HCT116 (cell line): ENCODE data around the gene ERGIC1. TPM values are rescaled to one million over a fixed set of nuclear protein-coding genes. Genes with fewer than 3 reads are reported as not detected.

Source experiments
- ATAC-seq: fragments of 200-7000 bp; cut with Tn5 transposase; 2 replicates; pipeline ENCODE4 v1.9.1; 2020; ENCODE audit warnings: mild to moderate bottlenecking, moderate library complexity
- BruUV-seq: library from RNA; stranded (reverse); fragments of 400-500 nt; replicated peaks from 2 replicates; lab custom pipeline; 2021; lab: Mats Ljungman, UMichigan
- CTCF ChIA-PET: fragments of 300-600 bp; sonication (Branson Sonifier 250); formaldehyde crosslinking; loops from one replicate; lab custom pipeline; 2021; ENCODE audit warnings: antibody characterized with exemption; lab: Charles Lee
- POLR2A ChIA-PET: fragments of 300-600, 350-600 bp; sonication (Branson Sonifier 250); formaldehyde crosslinking; loops from one replicate; lab custom pipeline; 2021; ENCODE audit warnings: antibody characterized with exemption; lab: Charles Lee
- RAD21 ChIA-PET, 2 experiments: fragments of 300-600 bp; sonication (Branson Sonifier 250); formaldehyde crosslinking; loops; one replicate each; lab custom pipeline; 2023; ENCODE audit warnings: low total read pairs in 2 of 2; ENCODE audit not compliant: uncharacterized antibody in 2 of 2, unreplicated experiment in 2 of 2, low non-redundant PET in 1 of 2; lab: Charles Lee
- DNase-seq: peaks from one replicate; pipeline ENCODE4 v3.0.0-alpha.2; 2010; ENCODE audit warnings: low read depth, low spot score
- H2AFZ ChIP-seq: fragments of 200-600 bp; shearing (Covaris generic), sonication (generic); 2 replicates; pipeline ENCODE4 v1.6.1; 2017; ENCODE audit warnings: low read depth, mixed run types, mixed read lengths, antibody characterized with exemption, low read length; ENCODE audit not compliant: poor library complexity, severe bottlenecking
- H3K27ac ChIP-seq: 2 replicates; pipeline ENCODE4 v1.5.1; 2012; ENCODE audit warnings: low read depth, low read length
- H3K27me3 ChIP-seq: fragments of 200-600 bp; sonication (generic); 2 replicates; pipeline ENCODE4 v1.6.1; 2016; ENCODE audit warnings: mixed run types, low read length, mixed read lengths; ENCODE audit not compliant: insufficient read depth
- H3K36me3 ChIP-seq, 2 experiments: fragments of 200-500 bp in 1 of 2; fragments of 200-600 bp in 1 of 2; sonication (Bioruptor generic) in 1 of 2; sonication (generic) in 1 of 2; 2 replicates each; pipeline versions ENCODE4 v1.5.1 to v1.6.1; 2014 to 2016; ENCODE audit warnings: low read length in 2 of 2, inconsistent platforms in 1 of 2, mixed read lengths in 1 of 2, mixed run types in 1 of 2; ENCODE audit not compliant: insufficient read depth in 2 of 2, control insufficient read depth in 1 of 2
- H3K4me1 ChIP-seq, 2 experiments: fragments of 200-600 bp in 1 of 2; sonication (generic) in 1 of 2; 2 replicates each; pipeline versions ENCODE4 v1.5.1 to v1.6.1; 2012 to 2017; ENCODE audit warnings: low read length in 2 of 2, inconsistent platforms in 1 of 2, mild to moderate bottlenecking in 1 of 2, mixed read lengths in 1 of 2, mixed run types in 1 of 2, moderate library complexity in 1 of 2; ENCODE audit not compliant: insufficient read depth in 2 of 2, control insufficient read depth in 1 of 2
- H3K4me2 ChIP-seq: fragments of 200-600 bp; sonication (generic); 2 replicates; pipeline ENCODE4 v1.6.1; 2017; ENCODE audit warnings: mixed run types, low read length, mixed read lengths
- H3K4me3 ChIP-seq, 2 experiments: fragments of 200-600 bp in 1 of 2; sonication (generic) in 1 of 2; replicated peaks in 1 of 2; 2 replicates each; pipeline ENCODE4 v1.5.1; 2011 to 2016; ENCODE audit warnings: low read length in 2 of 2, control low read depth in 1 of 2, low read depth in 1 of 2, mild to moderate bottlenecking in 1 of 2, mixed read lengths in 1 of 2, mixed run types in 1 of 2
- H3K79me2 ChIP-seq: fragments of 200-600 bp; sonication (generic); 2 replicates; pipeline ENCODE4 v1.6.1; 2017; ENCODE audit warnings: mild to moderate bottlenecking, mixed run types, low read length, moderate library complexity, mixed read lengths; ENCODE audit not compliant: insufficient read depth
- H3K9ac ChIP-seq: fragments of 200-600 bp; sonication (generic); 2 replicates; pipeline ENCODE4 v1.6.1; 2016; ENCODE audit warnings: low read length, mixed read lengths
- H3K9me2 ChIP-seq: fragments of 200-600 bp; sonication (generic), shearing (Covaris generic); 2 replicates; pipeline ENCODE4 v1.6.1; 2017; ENCODE audit warnings: mixed run types, mild to moderate bottlenecking, moderate library complexity; ENCODE audit not compliant: insufficient read depth
- H3K9me3 ChIP-seq, 2 experiments: fragments of 200-500 bp in 1 of 2; fragments of 200-600 bp in 1 of 2; sonication (Bioruptor generic) in 1 of 2; sonication (generic) in 1 of 2; 2 replicates each; pipeline ENCODE4 v1.6.1; 2014 to 2017; ENCODE audit warnings: low read length in 2 of 2, mixed read lengths in 2 of 2, inconsistent platforms in 1 of 2, low read depth in 1 of 2, mild to moderate bottlenecking in 1 of 2, mixed run types in 1 of 2, moderate library complexity in 1 of 2; ENCODE audit not compliant: control insufficient read depth in 1 of 2, insufficient read depth in 1 of 2
- H4K20me1 ChIP-seq: fragments of 200-600 bp; sonication (generic), shearing (Covaris generic); 2 replicates; pipeline ENCODE4 v1.6.1; 2017; ENCODE audit warnings: mixed run types, mild to moderate bottlenecking, moderate library complexity; ENCODE audit not compliant: insufficient read depth
- ATF3 ChIP-seq: IDR thresholded peaks from 2 replicates; pipeline ENCODE4 v1.6.1; 2012
- ELF1 ChIP-seq: IDR thresholded peaks from 2 replicates; pipeline ENCODE4 v1.6.1; 2012; ENCODE audit warnings: low read depth, borderline replicate concordance
- FOSL1 ChIP-seq: IDR thresholded peaks from 2 replicates; pipeline ENCODE4 v1.6.1; 2012; ENCODE audit warnings: low read depth
- JUND ChIP-seq: IDR thresholded peaks from 2 replicates; pipeline ENCODE4 v1.6.1; 2012
- POLR2A ChIP-seq: IDR thresholded peaks from 2 replicates; pipeline ENCODE4 v1.7.0; 2011; ENCODE audit warnings: borderline replicate concordance; ENCODE audit not compliant: insufficient read depth, insufficient read length; ENCODE audit errors: extremely low read depth
- POLR2AphosphoS5 ChIP-seq: IDR thresholded peaks from 2 replicates; pipeline ENCODE4 v1.6.1; 2011; ENCODE audit warnings: mild to moderate bottlenecking, low read depth, low read length, moderate library complexity
- RAD21 ChIP-seq: IDR thresholded peaks from 2 replicates; pipeline ENCODE4 v1.6.1; 2012; ENCODE audit warnings: low read depth, mild to moderate bottlenecking
- SIN3A ChIP-seq: IDR thresholded peaks from 2 replicates; pipeline ENCODE4 v1.6.1; 2012; ENCODE audit warnings: low read depth
- ZBTB33 ChIP-seq: IDR thresholded peaks from 2 replicates; pipeline ENCODE4 v1.6.1; 2011; ENCODE audit warnings: mild to moderate bottlenecking, low read length, moderate library complexity; ENCODE audit not compliant: insufficient replicate concordance; ENCODE audit errors: extremely low read depth
- ZNF274 ChIP-seq: fragments of 200-500 bp; sonication (Bioruptor generic); IDR thresholded peaks from 2 replicates; pipeline ENCODE4 v1.6.1; 2014; ENCODE audit warnings: mild to moderate bottlenecking, low read depth, low read length, inconsistent platforms
- intact Hi-C: fragments of 100-400 bp; cut with micrococcal nuclease; formaldehyde crosslinking; loops from 2 replicates; pipeline ENCODE4 v1.10.0; 2022
- total RNA-seq: library from RNA; stranded (reverse); gene quantifications from one replicate; pipeline ENCODE4 v1.2.1, GENCODE V29; 2021; ENCODE audit not compliant: unreplicated experiment
- TF ChIP-seq, protein P1 (sequence below), 3 experiments: fragments of 200-600 bp in 1 of 3; sonication (generic) in 1 of 3; IDR thresholded peaks in 2 of 3; conservative IDR thresholded peaks in 1 of 3; 2 replicates each; pipeline ENCODE4 v1.5.1; 2012 to 2017; ENCODE audit warnings: low read depth in 2 of 3, low read length in 2 of 3, antibody characterized with exemption in 1 of 3, borderline replicate concordance in 1 of 3, control low read depth in 1 of 3, mild to moderate bottlenecking in 1 of 3, mixed read lengths in 1 of 3, mixed run types in 1 of 3, moderate library complexity in 1 of 3; ENCODE audit not compliant: insufficient read depth in 1 of 3

The ERGIC1 gene
- total RNA-seq, 1 experiment from 2014 or later, result 73.3 TPM

- Histone ChIP-seq H3K9me3 (peaks cover 0 to 14% of the 10 kb centered on the region in 2 experiments; a peak in 1 of 4 replicates), H4K20me1 (no peaks in the 10 kb centered on the region), H3K36me3 (no peaks in the 10 kb centered on the region), H2AFZ (no peak overlapping the region), H3K9ac (no peak overlapping the region)
- RAD21 ChIA-PET, result no interaction called here
- BruUV-seq, result no TSS peak
- no peak for TF ChIP-seq JUND
- TF ChIP-seq FOSL1, result no peak
- no peak for TF ChIP-seq RAD21
- TF ChIP-seq ELF1, result no peak
- no peak for TF ChIP-seq POLR2A
- no peak for TF ChIP-seq ZBTB33
- TF ChIP-seq POLR2AphosphoS5, result no peak
- TF ChIP-seq ATF3, result no peak
- TF ChIP-seq, protein P1, sequence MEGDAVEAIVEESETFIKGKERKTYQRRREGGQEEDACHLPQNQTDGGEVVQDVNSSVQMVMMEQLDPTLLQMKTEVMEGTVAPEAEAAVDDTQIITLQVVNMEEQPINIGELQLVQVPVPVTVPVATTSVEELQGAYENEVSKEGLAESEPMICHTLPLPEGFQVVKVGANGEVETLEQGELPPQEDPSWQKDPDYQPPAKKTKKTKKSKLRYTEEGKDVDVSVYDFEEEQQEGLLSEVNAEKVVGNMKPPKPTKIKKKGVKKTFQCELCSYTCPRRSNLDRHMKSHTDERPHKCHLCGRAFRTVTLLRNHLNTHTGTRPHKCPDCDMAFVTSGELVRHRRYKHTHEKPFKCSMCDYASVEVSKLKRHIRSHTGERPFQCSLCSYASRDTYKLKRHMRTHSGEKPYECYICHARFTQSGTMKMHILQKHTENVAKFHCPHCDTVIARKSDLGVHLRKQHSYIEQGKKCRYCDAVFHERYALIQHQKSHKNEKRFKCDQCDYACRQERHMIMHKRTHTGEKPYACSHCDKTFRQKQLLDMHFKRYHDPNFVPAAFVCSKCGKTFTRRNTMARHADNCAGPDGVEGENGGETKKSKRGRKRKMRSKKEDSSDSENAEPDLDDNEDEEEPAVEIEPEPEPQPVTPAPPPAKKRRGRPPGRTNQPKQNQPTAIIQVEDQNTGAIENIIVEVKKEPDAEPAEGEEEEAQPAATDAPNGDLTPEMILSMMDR (IDR thresholded peaks at IDR 0.05 in 2 of 3, conservative IDR thresholded peaks at IDR 0.05 in 1 of 3; ENCODE audit: borderline replicate concordance in 1 of 3, insufficient read depth in 1 of 3, low read depth in 2 of 3, low read length in 2 of 3), result no peak
- no peak for TF ChIP-seq SIN3A
- TF ChIP-seq ZNF274, result no peak
- TF ChIP-seq, all 23 proteins: peak for 0
- Histone ChIP-seq H3K27me3 (no peaks in the 10 kb centered on the region), H3K4me3 (no peak overlapping the region), H3K9me2 (no peaks in the 10 kb centered on the region), H3K27ac (no peak overlapping the region), H3K4me1 (peaks cover 5 to 17% of the 10 kb centered on the region in 2 experiments; a peak in 3 of 4 replicates), H3K4me2 (no peak overlapping the region), H3K79me2 (no peaks in the 10 kb centered on the region)
- intact Hi-C loops, result no loop called here
- DNase-seq (no peak), ATAC-seq (no peak)
- POLR2A ChIA-PET, result interaction anchor here (0.7 kb wide), 1 partner anchor 11 kb away, joined by 5 read pairs; no protein-coding TSS in a partner anchor
- CTCF ChIA-PET, result no interaction called here
These were observed 5.1 kb upstream of the ERGIC1 start for GRCh38 chr5:172828911-172829431.
